Mesodermal cell (in vitro differentiated cells): ENCODE results near the gene MRGPRX4.
"Not testable (repeated sequence)": the region's sequence is repeated elsewhere in the genome, so short reads cannot be mapped to it uniquely, and the experiment has no call there.

Experiments used
- H3K27ac ChIP-seq: 2 replicates; pipeline ENCODE4 v1.7.0; 2013; ENCODE audit warnings: mild to moderate bottlenecking, low read depth, low read length, moderate library complexity; ENCODE audit not compliant: severe bottlenecking
- H3K36me3 ChIP-seq: 2 replicates; pipeline ENCODE4 v1.7.1; 2013; ENCODE audit warnings: mild to moderate bottlenecking, low read length, moderate library complexity; ENCODE audit not compliant: control insufficient read depth, insufficient read depth
- H3K4me1 ChIP-seq: one replicate; pipeline ENCODE4 v1.7.1; 2013; ENCODE audit warnings: mild to moderate bottlenecking, low read length; ENCODE audit not compliant: insufficient read depth, control insufficient read depth, poor library complexity, severe bottlenecking
- H3K4me3 ChIP-seq: 2 replicates; pipeline ENCODE4 v1.7.0; 2013; ENCODE audit warnings: low read length, control low read depth, mild to moderate bottlenecking; ENCODE audit not compliant: insufficient read depth, poor library complexity, severe bottlenecking; ENCODE audit errors: extremely low read depth
- H3K9me3 ChIP-seq: 2 replicates; pipeline ENCODE4 v1.7.1; 2013; ENCODE audit warnings: mild to moderate bottlenecking, low read length, moderate library complexity; ENCODE audit not compliant: control insufficient read depth
- WGBS, 2 experiments: methylation state at CpG; one replicate each; pipeline ENCODE4 v1.1.5; 2013; ENCODE audit warnings: missing lambda C conversion rate in 2 of 2; ENCODE audit not compliant: insufficient coverage in 2 of 2; 5-methylcytosine and 5-hydroxymethylcytosine counted together

The MRGPRX4 gene

GRCh38 chr11:18171377-18172000, 1.1 kb upstream of the MRGPRX4 start:
- Histone ChIP-seq H3K36me3 (no peaks in the 10 kb centered on the region), H3K27ac (no peak overlapping the region), H3K9me3 (no peaks in the 10 kb centered on the region), H3K4me3 (no peak overlapping the region), H3K4me1 (no peaks in the 10 kb centered on the region)
- WGBS, 2 experiments: 81 to 94% methylated on average over 3 to 4 of the region's 4 CpGs

GRCh38 chr11:18173225-18173866, 709 bp downstream of the MRGPRX4 start:
- Histone ChIP-seq H3K27ac (no peak overlapping the region), H3K4me1 (no peaks in the 10 kb centered on the region), H3K9me3 (no peaks in the 10 kb centered on the region), H3K36me3 (no peaks in the 10 kb centered on the region), H3K4me3 (no peak overlapping the region)
- WGBS, 2 experiments: 95 to 97% methylated on average over 23 to 25 of the region's 28 CpGs

GRCh38 chr11:18188796-18189195, 16.2 kb downstream of the MRGPRX4 start:
- Histone ChIP-seq H3K9me3 (no peaks in the 10 kb centered on the region), H3K27ac (no peak overlapping the region), H3K36me3 (no peaks in the 10 kb centered on the region), H3K4me1 (no peaks in the 10 kb centered on the region), H3K4me3 (no peak overlapping the region)
- 91 to 94% methylated on average over 9 to 21 of the region's 24 CpGs for WGBS, 2 experiments

- not testable (repeated sequence) for H3K9me3 ChIP-seq, H3K36me3 ChIP-seq, H3K27ac ChIP-seq, H3K4me3 ChIP-seq, H3K4me1 ChIP-seq
- WGBS, 2 experiments: 92 to 95% methylated on average over 31 of the region's 34 CpGs
Measured at GRCh38 chr11:18189476-18190245, 17.0 kb downstream of the MRGPRX4 start.

GRCh38 chr11:18191376-18191775, 18.7 kb downstream of the MRGPRX4 start:
- Histone ChIP-seq H3K27ac (no peak overlapping the region), H3K4me1 (no peaks in the 10 kb centered on the region), H3K36me3 (no peaks in the 10 kb centered on the region), H3K4me3 (no peak overlapping the region), H3K9me3 (no peaks in the 10 kb centered on the region)
- WGBS, 2 experiments: 100% methylated on average over 1 of the region's 3 CpGs; no CpG with 5 or more reads in 1 of the 2 experiments

- Histone ChIP-seq H3K4me3 (no peak overlapping the region), H3K36me3 (no peaks in the 10 kb centered on the region), H3K4me1 (no peaks in the 10 kb centered on the region), H3K27ac (no peak overlapping the region), H3K9me3 (no peaks in the 10 kb centered on the region)
- WGBS, 2 experiments: 71 to 85% methylated on average over 1 of the region's 4 CpGs
Measured at GRCh38 chr11:18193010-18193409, 20.4 kb downstream of the MRGPRX4 start.

GRCh38 chr11:18196532-18196931, 23.9 kb downstream of the MRGPRX4 start:
- Histone ChIP-seq H3K4me1 (no peaks in the 10 kb centered on the region), H3K9me3 (no peaks in the 10 kb centered on the region), H3K4me3 (no peak overlapping the region), H3K27ac (no peak overlapping the region), H3K36me3 (no peaks in the 10 kb centered on the region)
- 84 to 88% methylated on average over 1 to 2 of the region's 2 CpGs for WGBS, 2 experiments

GRCh38 chr11:18197738-18198137, 25.1 kb downstream of the MRGPRX4 start:
- not testable (repeated sequence) for H3K4me1 ChIP-seq, H3K36me3 ChIP-seq, H3K4me3 ChIP-seq, H3K9me3 ChIP-seq, H3K27ac ChIP-seq
- WGBS, 2 experiments: no CpG with 5 or more reads among the region's 3 CpGs

- 0% methylated on average over 2 to 6 of the region's 6 CpGs for WGBS, 2 experiments
- Histone ChIP-seq H3K36me3 (no peaks in the 10 kb centered on the region), H3K9me3 (no peaks in the 10 kb centered on the region), H3K27ac (no peak overlapping the region), H3K4me1 (no peaks in the 10 kb centered on the region), H3K4me3 (no peak overlapping the region)
Measured at GRCh38 chr11:18203723-18204122, 31.1 kb downstream of the MRGPRX4 start.

- Histone ChIP-seq H3K9me3 (no peaks in the 10 kb centered on the region), H3K27ac (no peak overlapping the region), H3K4me1 (no peaks in the 10 kb centered on the region), H3K4me3 (no peak overlapping the region), H3K36me3 (no peaks in the 10 kb centered on the region)
- WGBS, 2 experiments: 88 to 93% methylated on average over 3 of the region's 3 CpGs
Measured at GRCh38 chr11:18204220-18204619, 31.6 kb downstream of the MRGPRX4 start.

GRCh38 chr11:18204771-18205170, 32.1 kb downstream of the MRGPRX4 start:
- Histone ChIP-seq H3K4me3 (no peak overlapping the region), H3K36me3 (no peaks in the 10 kb centered on the region), H3K4me1 (no peaks in the 10 kb centered on the region), H3K9me3 (no peaks in the 10 kb centered on the region), H3K27ac (no peak overlapping the region)
